Body of pancreas (tissue), 4 donors: Measurements from ENCODE around the gene UQCRC2.

Experiments used
- POLR2A ChIP-seq, 3 donors: fragments of 450-650 bp; IDR thresholded peaks; one replicate each; pipeline ENCODE4 v1.6.1; 2016; ENCODE audit warnings: antibody characterized with exemption in 3 of 3, mild to moderate bottlenecking in 2 of 3
- TF ChIP-seq, protein P1 (sequence below), 7 experiments: fragments of 450-650 bp in 4 of 7; fragments of 200-600 bp in 3 of 7; sonication (generic) in 3 of 7; IDR thresholded peaks; one replicate each; pipeline ENCODE4 v1.5.1; 2016 to 2019; ENCODE audit warnings: antibody characterized with exemption in 7 of 7

DNA sequence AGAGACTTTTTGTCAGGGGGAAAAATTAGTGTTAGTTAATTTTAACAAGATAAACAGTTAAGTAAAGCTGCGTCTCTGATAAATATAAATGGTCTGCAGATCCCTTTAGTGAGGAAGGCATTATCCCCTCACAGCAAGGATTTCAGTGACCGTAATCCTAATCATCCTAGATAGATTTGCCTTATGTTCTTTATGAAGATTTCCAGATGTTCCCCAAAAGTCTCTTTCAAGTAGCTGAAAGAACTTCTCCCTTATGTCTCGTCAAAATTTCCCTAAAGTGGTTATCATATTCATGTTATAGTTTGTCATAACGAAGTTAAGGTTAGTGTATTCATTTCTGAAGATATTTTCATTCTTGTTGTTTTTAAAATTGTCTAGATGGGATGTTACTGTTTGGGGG, 60.3 kb downstream of the UQCRC2 start:
- no peak for TF ChIP-seq POLR2A (IDR thresholded peaks at IDR 0.05)
- TF ChIP-seq, protein P1, sequence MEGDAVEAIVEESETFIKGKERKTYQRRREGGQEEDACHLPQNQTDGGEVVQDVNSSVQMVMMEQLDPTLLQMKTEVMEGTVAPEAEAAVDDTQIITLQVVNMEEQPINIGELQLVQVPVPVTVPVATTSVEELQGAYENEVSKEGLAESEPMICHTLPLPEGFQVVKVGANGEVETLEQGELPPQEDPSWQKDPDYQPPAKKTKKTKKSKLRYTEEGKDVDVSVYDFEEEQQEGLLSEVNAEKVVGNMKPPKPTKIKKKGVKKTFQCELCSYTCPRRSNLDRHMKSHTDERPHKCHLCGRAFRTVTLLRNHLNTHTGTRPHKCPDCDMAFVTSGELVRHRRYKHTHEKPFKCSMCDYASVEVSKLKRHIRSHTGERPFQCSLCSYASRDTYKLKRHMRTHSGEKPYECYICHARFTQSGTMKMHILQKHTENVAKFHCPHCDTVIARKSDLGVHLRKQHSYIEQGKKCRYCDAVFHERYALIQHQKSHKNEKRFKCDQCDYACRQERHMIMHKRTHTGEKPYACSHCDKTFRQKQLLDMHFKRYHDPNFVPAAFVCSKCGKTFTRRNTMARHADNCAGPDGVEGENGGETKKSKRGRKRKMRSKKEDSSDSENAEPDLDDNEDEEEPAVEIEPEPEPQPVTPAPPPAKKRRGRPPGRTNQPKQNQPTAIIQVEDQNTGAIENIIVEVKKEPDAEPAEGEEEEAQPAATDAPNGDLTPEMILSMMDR (IDR thresholded peaks at IDR 0.05): no peak
